Effector CD8-positive, alpha-beta T cell (primary cell): ENCODE data around the gene SULF2.
A peak's percentile ranks its signal among the peaks of the same experiment; 100 is the strongest.

ENCODE experiments used
- DNase-seq: peaks from one replicate; lab custom pipeline; 2025; lab: John Stamatoyannopoulos, UW

Gene SULF2

GRCh38 chr20:47669152-47669425 is 116.2 kb downstream of the SULF2 start:
- no peak for DNase-seq

GRCh38 chr20:47668313-47669151 is 116.7 kb downstream of the SULF2 start:
- no peak for DNase-seq

GRCh38 chr20:47667531-47668312 is 117.6 kb downstream of the SULF2 start:
- no peak for DNase-seq

DNA sequence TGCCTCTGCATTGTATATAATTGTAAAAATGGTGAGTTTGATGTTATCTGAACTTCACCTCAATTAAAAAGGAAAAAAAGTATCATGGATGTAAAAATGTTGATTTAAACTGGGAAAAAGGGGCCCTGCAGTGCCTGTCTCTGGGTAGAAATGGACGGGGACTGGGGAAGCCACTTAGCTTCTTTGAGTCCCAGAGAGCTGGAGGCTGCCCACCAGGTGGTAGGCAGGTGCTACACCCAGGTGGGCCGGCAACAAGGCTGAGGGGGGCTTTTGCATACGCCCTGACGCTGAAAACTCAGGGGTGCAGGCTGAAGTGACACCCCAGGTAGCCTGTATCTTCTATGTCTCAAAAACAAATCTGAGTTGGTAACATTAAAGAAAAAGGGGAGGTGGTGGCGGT is 118.2 kb downstream of the SULF2 start:
- no peak for DNase-seq

GRCh38 chr20:47666304-47666703 is 119.0 kb downstream of the SULF2 start:
- no peak for DNase-seq

DNA sequence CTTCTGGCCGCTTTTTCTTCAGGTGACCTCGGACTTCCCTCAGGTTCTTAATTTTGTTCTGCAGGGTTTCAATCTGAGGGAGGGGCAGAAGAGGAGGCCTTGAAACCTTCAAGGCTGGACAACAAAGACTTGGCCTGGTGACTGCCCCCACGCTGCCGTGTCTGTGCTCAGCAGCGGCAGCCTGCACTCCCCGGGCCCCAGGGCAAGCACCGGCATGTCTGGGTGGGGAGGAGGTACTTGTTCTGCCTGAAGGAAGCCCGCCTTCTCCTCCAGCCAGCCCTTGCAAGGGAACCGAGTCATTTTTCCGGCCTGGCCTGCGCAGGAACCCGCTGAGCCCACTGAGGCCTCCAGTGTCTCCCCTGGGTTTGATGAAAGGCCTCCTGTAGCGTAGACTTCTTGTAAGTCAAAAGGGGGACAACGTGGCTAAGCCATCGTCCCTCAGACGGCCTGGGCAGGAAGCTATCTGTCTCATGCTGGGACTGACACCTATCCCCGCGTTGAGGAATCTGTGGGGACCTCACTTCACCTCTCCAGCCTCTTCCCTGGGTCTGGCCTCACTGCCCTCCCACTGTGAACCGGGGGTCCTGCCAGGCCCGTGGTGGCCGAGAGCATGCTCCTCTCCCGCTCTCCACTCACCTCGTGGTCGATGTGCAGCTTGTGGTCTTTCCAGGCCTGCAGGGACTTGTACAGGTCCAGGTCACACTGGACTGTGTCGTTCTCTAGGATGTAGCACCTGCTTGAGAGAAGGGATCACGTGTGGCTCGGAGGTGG is 119.9 kb downstream of the SULF2 start:
- DNase-seq, result no peak

DNA sequence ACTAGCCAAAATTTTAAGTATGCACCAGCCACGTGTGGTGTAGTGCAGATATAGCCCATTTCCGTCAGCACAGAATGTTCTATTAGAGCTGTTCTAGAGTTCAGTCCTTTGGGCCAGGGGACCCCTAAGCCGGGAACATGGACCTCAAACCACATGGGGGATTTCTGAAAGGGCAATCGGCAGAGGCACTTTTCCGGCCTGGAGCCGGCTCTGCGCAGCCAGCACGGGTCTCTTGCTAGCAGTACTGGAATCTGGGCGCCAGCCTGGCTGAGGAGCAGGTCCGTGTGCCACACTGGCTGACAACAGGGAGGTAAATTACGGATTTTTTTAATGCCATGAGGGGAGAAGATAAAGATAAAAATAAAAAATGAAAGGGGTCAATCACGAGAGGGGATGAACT is 120.5 kb downstream of the SULF2 start:
- no peak for DNase-seq

- no peak for DNase-seq
Observed at GRCh38 chr20:47664068-47664437, 121.2 kb downstream of the SULF2 start.

DNA sequence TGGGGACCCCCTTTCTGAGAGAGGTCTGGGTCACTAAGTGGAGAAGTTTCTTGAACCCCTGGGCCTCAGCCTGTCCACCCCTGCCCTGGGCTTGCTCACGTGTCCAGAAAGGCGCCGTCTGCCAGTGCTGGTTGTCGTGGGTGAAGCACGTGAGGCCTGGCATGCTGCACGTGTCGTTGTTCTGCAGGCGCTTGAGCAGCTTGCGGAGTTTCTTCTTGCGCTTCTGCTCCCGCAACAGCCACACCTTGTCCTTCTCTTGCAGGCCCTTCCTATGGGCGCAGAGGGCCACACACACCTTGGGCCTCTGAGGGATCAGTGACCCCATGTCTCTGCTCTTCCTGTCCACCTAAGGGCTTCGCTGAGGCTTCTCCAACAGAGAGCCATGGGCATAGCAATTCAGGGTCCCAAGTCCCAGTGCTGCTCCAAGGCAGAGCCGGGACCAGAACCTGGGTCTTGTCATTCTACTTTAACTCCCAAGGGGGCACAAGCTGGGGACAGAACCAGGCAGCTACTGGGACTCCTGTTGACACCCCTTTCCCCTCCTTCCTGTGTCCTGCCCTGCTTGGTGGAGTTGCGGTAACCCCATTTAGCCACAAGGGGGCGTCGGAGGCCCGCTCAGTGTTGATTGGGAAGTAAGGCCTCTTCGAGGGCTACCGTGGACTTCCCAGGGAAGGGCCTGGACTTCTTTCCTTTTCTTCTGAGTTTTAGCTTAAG is 121.8 kb downstream of the SULF2 start:
- peak; percentile 62 for DNase-seq

GRCh38 chr20:47662483-47663353 is 122.6 kb downstream of the SULF2 start:
- DNase-seq, result no peak

- no peak for DNase-seq
Observed at GRCh38 chr20:47661714-47662113, 123.6 kb downstream of the SULF2 start.

GRCh38 chr20:47660983-47661700 is 124.1 kb downstream of the SULF2 start:
- no peak for DNase-seq

DNA sequence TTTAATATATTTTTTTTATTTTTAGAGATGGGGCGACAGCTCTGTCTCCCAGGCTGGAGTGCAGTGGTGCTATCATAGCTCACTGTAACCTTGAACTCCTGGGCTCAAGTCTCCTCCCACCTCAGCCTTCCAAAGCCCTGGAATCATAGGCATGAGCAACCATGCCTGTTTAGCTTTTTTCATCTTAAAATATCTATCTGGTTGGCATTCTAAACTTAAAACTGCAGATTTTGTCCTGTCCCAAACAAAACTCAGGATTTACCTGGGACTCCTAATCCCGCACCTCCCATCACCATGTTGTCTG is 124.7 kb downstream of the SULF2 start:
- no peak for DNase-seq

DNA sequence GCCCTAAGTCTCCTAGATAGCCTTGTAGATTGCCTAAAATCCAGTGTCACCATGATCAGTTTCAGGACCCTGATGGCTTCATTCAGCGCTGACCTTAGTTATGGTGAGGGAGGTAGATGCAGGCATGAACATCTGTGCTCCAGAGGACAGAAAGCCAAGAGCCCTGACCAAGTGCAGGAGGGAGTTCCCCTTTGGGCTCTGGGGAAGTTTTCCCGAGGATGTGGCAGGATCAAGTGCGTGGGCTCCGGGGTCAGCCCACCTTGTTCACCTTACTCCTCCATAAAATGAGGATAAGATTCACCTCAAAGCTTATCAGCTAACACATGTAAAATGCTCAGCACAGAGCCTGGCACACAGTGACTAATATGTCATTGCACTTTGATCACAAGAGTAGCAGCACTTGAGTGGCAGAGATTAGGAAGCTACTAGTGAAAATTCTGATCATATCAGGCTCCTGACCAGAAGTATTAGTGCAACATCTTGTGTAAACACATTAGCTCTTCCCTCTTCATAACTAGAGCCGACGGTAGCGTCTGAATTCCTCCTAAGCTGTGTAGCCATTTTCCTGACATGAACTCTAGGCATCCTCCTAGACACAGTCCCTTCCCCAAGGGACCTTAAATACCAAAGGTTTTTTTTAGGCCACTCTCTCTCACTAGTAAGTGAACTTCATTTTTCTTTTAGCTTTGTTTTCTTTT is 125.2 kb downstream of the SULF2 start:
- no peak for DNase-seq

- no peak for DNase-seq
Observed at GRCh38 chr20:47656318-47656717, 129.0 kb downstream of the SULF2 start.

GRCh38 chr20:47655635-47656034 is 129.6 kb downstream of the SULF2 start:
- no peak for DNase-seq

- DNase-seq, result no peak
Observed at GRCh38 chr20:47654370-47654769, 130.9 kb downstream of the SULF2 start.

GRCh38 chr20:47653869-47654268 is 131.4 kb downstream of the SULF2 start:
- DNase-seq, result no peak

- no peak for DNase-seq
Observed at GRCh38 chr20:47652794-47653193, 132.5 kb downstream of the SULF2 start.

GRCh38 chr20:47652301-47652700 is 133.0 kb downstream of the SULF2 start:
- DNase-seq, result no peak
